NT2/D1 (cell line): Measurements from ENCODE around the gene MTREX.

Source experiments
- YY1 ChIP-seq: IDR thresholded peaks from 2 replicates; pipeline ENCODE4 v1.6.1; 2011; ENCODE audit not compliant: insufficient read length, insufficient read depth
- ZNF274 ChIP-seq: IDR thresholded peaks from 2 replicates; pipeline ENCODE4 v1.6.1; 2011; ENCODE audit warnings: mild to moderate bottlenecking, low read depth, low read length

DNA sequence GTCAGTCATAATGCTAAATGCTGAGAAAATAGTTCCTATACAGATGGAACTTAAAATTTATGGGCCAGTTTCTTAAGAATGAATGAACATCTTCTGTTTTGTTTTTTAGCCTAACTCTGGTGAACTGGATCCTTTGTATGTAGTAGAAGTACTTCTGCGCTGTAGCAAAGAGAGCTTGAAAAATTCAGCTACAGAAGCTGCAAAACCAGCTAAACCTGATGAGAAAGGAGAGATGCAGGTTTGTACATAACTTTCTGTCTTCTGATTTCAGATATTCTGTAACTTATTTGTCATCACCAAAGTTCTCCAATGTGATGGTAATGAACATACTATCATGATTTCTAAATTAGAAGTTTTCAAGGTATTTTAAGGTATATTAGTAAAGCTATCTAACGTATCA lies 80.1 kb downstream of the MTREX start:
- TF ChIP-seq ZNF274 (no peak), YY1 (no peak)
